GM19372 (cell line): ENCODE results near the gene PRR20E.
"Not testable (repeated sequence)": the region's sequence is repeated elsewhere in the genome, so short reads cannot be mapped to it uniquely, and the experiment has no call there.

Experiments used
- ATAC-seq: cut with Tn5 transposase; IDR thresholded peaks from one replicate; pipeline ENCODE4 v1.9.1; 2021; ENCODE audit warnings: mild to moderate bottlenecking, low read depth, moderate library complexity; ENCODE audit not compliant: unreplicated experiment

Gene PRR20E

DNA sequence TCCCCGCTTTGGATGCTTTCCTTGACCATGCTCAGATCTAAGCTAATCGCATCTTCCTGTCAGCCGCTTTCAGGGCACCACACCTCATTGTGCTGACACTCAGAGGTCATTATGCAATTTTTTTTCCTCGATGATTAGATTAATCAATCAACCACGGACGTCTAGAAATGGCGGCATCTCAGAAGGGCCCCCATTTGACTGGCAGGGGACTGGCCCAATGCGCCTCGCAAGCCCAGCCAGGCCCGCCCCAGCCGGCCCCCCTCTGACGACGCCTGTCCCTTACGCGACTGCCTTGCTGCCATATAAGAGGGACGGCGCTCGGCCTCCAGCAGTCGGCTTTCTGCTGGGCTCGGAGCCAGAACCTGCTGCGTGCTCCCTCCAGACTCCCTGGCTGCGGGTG, at the start of gene PRR20E:
PRR20E (plus strand) TSS at position 301 of the 400 bp plus-strand sequence. CDS start 387 bp downstream, outside the sequence.
- not testable (repeated sequence) for ATAC-seq

DNA sequence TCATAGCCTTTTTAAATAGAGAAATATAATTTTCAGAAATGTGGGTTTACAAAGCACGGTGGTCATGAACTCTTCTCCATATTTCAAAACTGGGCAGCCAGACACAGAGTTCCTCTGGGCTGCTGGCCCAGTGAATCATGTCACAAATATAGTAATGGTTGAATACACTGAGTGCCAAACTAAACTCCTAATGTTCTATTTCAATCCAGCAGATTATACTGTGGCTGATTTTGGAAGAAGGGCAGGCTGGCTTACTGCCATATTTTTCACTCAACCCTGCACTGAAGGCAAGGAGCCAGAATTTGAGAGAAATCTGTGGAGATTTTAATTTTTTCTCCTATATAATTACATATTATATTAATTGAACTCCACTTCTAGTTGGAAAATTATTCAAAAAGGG, 43.3 kb upstream of the PRR20E start:
- ATAC-seq: no peak

DNA sequence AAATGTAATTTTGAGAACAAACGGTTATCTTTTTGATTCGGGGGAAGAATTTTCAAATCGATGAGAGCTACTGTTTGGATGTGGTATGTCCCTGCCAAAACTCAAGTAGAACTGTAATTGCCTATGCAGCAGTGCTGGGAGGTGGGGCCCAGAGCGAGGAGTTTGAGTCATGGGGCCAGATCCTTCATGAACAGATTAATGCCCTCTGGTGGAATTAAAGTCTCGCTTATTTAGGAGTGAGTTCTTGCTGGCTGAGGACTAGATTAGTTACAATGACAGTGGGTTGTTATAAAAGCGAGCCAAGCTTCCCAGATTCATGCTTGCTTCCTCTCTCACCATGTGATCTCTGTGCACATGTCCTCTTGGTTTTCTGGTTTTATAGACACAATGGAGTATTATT, 38.1 kb upstream of the PRR20E start:
- ATAC-seq: no peak

DNA sequence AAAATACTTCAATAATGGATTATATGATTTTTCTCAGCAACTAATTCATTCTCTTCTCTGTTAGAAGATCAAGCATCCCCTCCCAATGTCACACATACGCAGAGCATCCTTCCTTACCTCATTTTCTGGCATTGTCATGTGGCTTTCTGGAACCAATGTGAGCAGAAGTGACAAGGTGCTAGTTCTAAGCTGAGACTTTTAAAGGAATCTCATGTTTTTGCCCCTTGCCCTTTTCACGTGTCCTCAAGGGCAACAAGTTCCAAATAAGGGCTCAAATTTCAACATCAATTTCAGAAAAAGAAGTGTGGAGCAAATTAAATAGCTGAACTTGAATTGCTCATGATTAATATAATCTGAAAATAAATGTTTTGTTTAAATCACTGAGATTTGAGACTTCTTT, 30.9 kb upstream of the PRR20E start:
- ATAC-seq: no peak

DNA sequence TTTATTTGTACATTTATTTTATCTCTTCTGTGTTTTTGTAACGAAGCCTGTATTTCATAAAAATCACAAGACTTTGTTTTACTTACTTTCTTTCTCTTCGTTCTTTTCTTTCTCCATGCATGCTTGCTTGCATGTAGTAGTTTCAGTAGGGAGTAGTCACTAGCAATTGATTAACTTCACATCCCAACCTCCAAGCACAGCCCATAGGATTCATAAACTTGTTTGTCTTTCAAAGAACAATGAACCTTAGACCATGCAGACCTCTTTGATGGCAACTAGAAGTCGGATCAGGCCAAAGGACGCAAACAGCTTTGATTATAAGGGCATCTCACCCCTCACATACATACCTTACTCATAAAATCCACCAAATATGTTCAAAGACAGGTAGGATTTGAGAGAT, 29.4 kb upstream of the PRR20E start:
- ATAC-seq: no peak

DNA sequence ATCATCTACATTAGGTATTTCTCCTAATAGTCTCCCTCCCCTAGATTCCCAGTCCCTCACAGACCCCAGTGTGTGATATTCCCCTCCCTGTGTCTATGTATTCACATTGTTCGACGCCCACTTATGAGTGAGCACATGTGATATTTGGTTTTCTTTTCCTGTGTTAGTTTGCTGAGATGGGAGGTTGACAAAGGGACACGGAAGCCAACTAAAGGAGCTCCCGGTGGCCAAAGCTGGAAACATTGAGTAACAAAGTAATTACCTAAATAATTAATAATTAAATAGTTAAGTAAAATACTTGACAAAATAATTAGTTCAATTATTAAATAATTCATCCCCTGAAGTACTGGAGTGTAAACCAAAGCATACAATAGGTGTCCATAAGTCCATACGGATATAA, 28.0 kb upstream of the PRR20E start:
- ATAC-seq: no peak

DNA sequence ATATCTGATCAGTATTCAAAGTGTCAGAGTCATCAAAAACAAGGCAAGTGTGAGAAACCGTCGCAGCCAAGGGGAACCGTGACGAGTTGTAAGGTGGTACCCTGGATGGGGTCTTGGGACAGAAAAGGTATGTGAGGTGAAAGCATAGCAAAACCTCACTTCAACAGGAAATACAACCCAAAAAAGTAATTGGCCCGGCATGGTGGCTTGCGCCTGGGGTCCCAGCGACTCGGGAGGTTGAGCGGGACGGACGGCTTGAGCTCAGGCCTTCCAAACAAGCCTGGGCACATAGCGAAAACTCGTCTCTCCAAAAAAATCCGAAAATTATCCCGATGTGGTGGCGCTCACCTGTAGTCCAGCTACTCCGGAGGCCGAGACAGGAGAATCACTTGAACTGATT, 27.2 kb upstream of the PRR20E start:
- ATAC-seq: not testable (repeated sequence)

DNA sequence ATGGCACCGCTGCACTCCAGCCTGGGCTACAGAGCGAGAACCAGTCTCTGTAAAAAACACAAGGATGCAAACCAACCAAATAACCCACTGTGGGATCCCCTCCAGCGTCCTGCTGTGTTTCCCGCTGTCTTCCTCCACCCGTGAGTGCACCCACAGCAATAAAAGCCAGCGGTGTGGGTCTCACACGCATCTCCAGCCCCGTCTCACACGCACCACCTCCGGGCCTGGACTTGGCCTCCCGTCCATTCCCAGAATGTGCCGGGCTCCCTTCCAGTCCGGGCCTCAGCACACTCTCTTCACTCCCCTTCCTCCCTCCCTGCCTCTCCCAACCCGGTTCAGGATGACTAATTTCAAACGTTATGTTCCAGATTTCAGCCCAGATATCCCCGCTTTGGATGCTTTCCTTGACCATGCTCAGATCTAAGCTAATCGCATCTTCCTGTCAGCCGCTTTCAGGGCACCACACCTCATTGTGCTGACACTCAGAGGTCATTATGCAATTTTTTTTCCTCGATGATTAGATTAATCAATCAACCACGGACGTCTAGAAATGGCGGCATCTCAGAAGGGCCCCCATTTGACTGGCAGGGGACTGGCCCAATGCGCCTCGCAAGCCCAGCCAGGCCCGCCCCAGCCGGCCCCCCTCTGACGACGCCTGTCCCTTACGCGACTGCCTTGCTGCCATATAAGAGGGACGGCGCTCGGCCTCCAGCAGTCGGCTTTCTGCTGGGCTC, 26.6 kb upstream of the PRR20E start, which contains the start of gene PRR20A:
PRR20A (plus strand) TSS at position 684 of the 734 bp plus-strand sequence. CDS start 387 bp downstream, outside the sequence.
- ATAC-seq: not testable (repeated sequence)

DNA sequence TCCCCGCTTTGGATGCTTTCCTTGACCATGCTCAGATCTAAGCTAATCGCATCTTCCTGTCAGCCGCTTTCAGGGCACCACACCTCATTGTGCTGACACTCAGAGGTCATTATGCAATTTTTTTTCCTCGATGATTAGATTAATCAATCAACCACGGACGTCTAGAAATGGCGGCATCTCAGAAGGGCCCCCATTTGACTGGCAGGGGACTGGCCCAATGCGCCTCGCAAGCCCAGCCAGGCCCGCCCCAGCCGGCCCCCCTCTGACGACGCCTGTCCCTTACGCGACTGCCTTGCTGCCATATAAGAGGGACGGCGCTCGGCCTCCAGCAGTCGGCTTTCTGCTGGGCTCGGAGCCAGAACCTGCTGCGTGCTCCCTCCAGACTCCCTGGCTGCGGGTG, 19.8 kb upstream of the PRR20E start, which contains the start of gene PRR20B:
PRR20B (plus strand) TSS at position 301 of the 400 bp plus-strand sequence. CDS start 387 bp downstream, outside the sequence.
- ATAC-seq: not testable (repeated sequence)

DNA sequence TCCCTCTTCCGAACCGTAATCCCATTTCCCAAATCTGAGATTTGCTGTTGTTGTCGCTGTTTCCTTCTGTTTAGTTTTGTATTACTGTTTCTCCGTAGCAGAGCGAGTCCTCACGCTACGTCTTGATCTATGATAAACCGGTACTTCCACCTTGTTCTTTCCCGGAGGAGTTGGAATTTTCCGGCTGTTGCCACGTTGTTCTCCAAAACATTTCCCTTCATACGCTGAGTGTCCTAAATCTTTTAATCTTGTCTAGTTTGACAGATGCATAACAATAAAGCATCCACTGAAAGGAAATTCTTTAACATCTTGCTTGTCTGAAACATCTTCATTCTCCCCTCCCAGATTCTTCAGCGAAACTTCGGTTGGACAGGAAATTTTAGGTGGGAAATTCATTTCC, 18.9 kb upstream of the PRR20E start:
- ATAC-seq: not testable (repeated sequence)

DNA sequence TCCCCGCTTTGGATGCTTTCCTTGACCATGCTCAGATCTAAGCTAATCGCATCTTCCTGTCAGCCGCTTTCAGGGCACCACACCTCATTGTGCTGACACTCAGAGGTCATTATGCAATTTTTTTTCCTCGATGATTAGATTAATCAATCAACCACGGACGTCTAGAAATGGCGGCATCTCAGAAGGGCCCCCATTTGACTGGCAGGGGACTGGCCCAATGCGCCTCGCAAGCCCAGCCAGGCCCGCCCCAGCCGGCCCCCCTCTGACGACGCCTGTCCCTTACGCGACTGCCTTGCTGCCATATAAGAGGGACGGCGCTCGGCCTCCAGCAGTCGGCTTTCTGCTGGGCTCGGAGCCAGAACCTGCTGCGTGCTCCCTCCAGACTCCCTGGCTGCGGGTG, 13.2 kb upstream of the PRR20E start, which contains the start of gene PRR20C:
PRR20C (plus strand) TSS at position 301 of the 400 bp plus-strand sequence. CDS start 387 bp downstream, outside the sequence.
- not testable (repeated sequence) for ATAC-seq

DNA sequence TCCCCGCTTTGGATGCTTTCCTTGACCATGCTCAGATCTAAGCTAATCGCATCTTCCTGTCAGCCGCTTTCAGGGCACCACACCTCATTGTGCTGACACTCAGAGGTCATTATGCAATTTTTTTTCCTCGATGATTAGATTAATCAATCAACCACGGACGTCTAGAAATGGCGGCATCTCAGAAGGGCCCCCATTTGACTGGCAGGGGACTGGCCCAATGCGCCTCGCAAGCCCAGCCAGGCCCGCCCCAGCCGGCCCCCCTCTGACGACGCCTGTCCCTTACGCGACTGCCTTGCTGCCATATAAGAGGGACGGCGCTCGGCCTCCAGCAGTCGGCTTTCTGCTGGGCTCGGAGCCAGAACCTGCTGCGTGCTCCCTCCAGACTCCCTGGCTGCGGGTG, 6.7 kb upstream of the PRR20E start, which contains the start of gene PRR20D:
PRR20D (plus strand) TSS at position 301 of the 400 bp plus-strand sequence. CDS start 387 bp downstream, outside the sequence.
- ATAC-seq: not testable (repeated sequence)

DNA sequence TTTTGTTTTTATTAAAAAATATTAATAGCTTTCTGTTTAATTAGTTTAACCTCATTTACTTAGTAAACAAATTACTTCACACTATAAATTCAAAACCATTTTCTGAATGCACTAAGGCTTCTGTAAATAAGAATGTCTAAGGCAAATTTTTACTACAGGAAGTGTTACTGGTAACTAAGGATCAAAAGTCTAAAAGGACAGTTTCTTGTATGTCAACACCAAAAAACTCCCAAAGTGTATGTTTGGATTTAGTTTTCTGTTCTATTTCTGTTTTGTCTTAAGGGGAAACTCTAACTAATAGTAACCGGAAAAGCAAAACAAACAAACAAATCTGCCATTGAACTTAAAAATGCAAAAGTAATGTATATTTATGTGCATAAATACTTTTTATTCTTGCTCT, 24.7 kb downstream of the PRR20E start:
- ATAC-seq: no peak

DNA sequence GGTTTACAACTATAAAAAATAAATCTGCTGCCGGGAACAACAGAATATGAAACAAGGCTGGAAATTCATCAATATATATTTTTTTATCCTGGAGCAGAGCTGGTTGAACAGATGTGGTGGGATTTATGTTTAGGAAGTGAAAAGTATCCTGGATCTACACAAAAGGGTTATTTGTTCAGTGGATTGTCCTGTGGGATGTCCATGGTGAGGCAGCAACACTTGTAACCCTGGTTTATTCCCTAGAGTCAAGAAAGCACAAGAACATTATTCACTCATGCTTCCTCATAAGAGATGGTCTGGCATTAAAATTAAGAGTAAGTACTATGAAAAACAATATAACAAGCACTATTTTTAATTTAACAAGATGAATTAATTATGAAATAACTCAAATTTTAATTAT, 46.0 kb downstream of the PRR20E start:
- ATAC-seq: no peak
